ENCODE data around the gene THRB.

DNA sequence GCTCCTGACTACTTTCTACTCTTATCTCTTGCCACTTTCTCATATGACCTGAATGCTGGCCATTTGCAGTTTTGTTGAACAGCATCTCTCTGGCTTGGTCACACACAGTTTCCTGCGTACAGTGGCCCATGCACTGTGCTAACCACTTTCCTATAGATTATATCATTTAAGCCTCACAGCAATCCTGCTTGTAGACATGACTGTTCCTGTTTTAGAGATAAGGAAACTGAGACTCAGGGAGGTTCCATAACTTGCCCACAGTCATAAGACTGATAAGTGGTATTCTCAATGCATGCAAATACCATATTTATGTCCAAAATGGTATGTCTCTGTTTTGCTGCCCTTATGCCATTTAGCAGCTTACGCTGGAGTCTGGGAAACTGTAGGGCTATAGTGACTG lies 320.0 kb downstream of the THRB start:
- TF ChIP-seq ZNF398 (tag by site-specific recombination; IDR thresholded peaks at IDR 0.05) (no peak), SP2 (tag by site-specific recombination; IDR thresholded peaks at IDR 0.05) (no peak), ZNF629 (tag by site-specific recombination; IDR thresholded peaks at IDR 0.05) (no peak)
